ENCODE data around the gene YTHDF1. TPM values are rescaled to one million over a fixed set of nuclear protein-coding genes. Genes with fewer than 3 reads are reported as not detected.

YTHDF1 gene
- polyA plus RNA-seq, 2 of the 4 experiments (the other 2 are of a cell fraction): 31.8 to 37.9 TPM

GRCh38 chr20:63261060-63261794 lies 45.3 kb upstream of the YTHDF1 start:
- peak overlapping the region in 1 of 2 experiments; percentile 53; a peak in 3 of 6 replicates for H3K27ac ChIP-seq
- no peak overlapping the region for H3K4me2 ChIP-seq
- no peak overlapping the region for H3K4me3 ChIP-seq
- ChIA-PET POLR2A (no interaction called here), CTCF (interaction anchor here (1.1 to 4.4 kb wide), 4 partner anchors 9 to 38 kb away, joined by 3 to 48 read pairs (median 4); no protein-coding TSS in a partner anchor)
- peaks cover 12% of the 10 kb centered on the region; the same call in 1 of the 3 replicates for H3K4me1 ChIP-seq
- TF ChIP-seq JUN (IDR thresholded peaks at IDR 0.05) (no peak), KDM1A (IDR thresholded peaks at IDR 0.05; ENCODE audit: low read depth) (no peak), SMC3 (IDR thresholded peaks at IDR 0.05) (no peak), ZC3H11A (IDR thresholded peaks at IDR 0.05) (no peak), HMGXB4 (CRISPR knock-in tag; IDR thresholded peaks at IDR 0.05; ENCODE audit: borderline replicate concordance) (no peak), MAZ (IDR thresholded peaks at IDR 0.05; ENCODE audit: borderline replicate concordance, low read depth, low read length) (no peak), HDAC2 (IDR thresholded peaks at IDR 0.05) (no peak)
- FAIRE-seq (no peak), ATAC-seq (peak in 1 of 2 experiments; percentile 33; a peak in 3 of 6 replicates), DNase-seq (ENCODE audit: low read depth in 1 of 2, low spot score in 1 of 2) (no peak)
- H3K9me3 ChIP-seq: no peaks in the 10 kb centered on the region
- 72% methylated on average over 23 of the region's 25 CpGs for WGBS (ENCODE audit: missing lambda C conversion rate)

DNA sequence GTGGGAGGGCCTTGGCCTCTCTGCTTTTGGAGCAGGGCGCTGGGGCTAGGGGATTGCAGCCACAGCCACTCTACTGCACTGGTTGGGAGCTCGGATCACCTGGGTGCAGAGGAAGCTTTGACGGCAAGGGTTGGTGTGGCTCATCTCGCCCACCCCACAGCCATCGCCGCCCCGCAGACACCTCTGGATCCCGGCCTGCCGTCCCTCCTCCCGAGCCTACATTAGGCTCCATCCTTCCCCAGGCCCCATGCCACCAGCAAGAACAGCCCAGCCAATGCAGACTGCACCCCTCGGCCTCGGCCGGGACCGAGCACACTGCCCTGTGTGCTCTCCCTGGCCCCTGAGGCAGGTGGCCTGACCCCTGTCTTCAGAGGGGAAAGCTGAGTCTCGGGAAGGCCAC lies 44.6 kb upstream of the YTHDF1 start:
- DNase-seq (ENCODE audit: low read depth in 1 of 2, low spot score in 1 of 2) (no peak), ATAC-seq (peak in 1 of 2 experiments; percentile 8; a peak in 3 of 6 replicates), FAIRE-seq (no peak)
- Histone ChIP-seq H3K27ac (peak overlapping the region in 1 of 2 experiments; percentile 53; a peak in 2 of 6 replicates), H3K9me3 (no peaks in the 10 kb centered on the region), H3K4me3 (no peak overlapping the region), H3K4me1 (peaks cover 16% of the 10 kb centered on the region; the same call in 2 of the 3 replicates), H3K4me2 (no peak overlapping the region)
- TF ChIP-seq KDM1A (IDR thresholded peaks at IDR 0.05; ENCODE audit: low read depth) (no peak), FOSB (CRISPR knock-in tag; IDR thresholded peaks at IDR 0.05) (no peak), POLR2AphosphoS2 (conservative IDR thresholded peaks at IDR 0.05; ENCODE audit: low read length) (no peak), BHLHE40 (IDR thresholded peaks at IDR 0.05; ENCODE audit: low read depth, low read length) (no peak), SREBF2 (IDR thresholded peaks at IDR 0.05) (no peak), HOXA7 (CRISPR knock-in tag; IDR thresholded peaks at IDR 0.05) (no peak), FOSL2 (IDR thresholded peaks at IDR 0.05) (no peak), FOSL2 (CRISPR knock-in tag; IDR thresholded peaks at IDR 0.05) (no peak), HOXB13 (CRISPR knock-in tag; IDR thresholded peaks at IDR 0.05; ENCODE audit: low read depth) (no peak), RCOR1 (IDR thresholded peaks at IDR 0.05; ENCODE audit: low read depth, low read length) (no peak), NFE2L2 (conservative IDR thresholded peaks at IDR 0.05; ENCODE audit: low read length) (no peak), ZFP36 (IDR thresholded peaks at IDR 0.05; ENCODE audit: borderline replicate concordance, partially characterized antibody) (no peak), NR3C1 (IDR thresholded peaks at IDR 0.05) (no peak), ZC3H11A (IDR thresholded peaks at IDR 0.05) (no peak), HEYL (CRISPR knock-in tag; IDR thresholded peaks at IDR 0.05) (no peak), JUN (IDR thresholded peaks at IDR 0.05) (no peak), CHD2 (IDR thresholded peaks at IDR 0.05; ENCODE audit: low read length, partially characterized antibody) (no peak)
- TF ChIP-seq, protein P1, sequence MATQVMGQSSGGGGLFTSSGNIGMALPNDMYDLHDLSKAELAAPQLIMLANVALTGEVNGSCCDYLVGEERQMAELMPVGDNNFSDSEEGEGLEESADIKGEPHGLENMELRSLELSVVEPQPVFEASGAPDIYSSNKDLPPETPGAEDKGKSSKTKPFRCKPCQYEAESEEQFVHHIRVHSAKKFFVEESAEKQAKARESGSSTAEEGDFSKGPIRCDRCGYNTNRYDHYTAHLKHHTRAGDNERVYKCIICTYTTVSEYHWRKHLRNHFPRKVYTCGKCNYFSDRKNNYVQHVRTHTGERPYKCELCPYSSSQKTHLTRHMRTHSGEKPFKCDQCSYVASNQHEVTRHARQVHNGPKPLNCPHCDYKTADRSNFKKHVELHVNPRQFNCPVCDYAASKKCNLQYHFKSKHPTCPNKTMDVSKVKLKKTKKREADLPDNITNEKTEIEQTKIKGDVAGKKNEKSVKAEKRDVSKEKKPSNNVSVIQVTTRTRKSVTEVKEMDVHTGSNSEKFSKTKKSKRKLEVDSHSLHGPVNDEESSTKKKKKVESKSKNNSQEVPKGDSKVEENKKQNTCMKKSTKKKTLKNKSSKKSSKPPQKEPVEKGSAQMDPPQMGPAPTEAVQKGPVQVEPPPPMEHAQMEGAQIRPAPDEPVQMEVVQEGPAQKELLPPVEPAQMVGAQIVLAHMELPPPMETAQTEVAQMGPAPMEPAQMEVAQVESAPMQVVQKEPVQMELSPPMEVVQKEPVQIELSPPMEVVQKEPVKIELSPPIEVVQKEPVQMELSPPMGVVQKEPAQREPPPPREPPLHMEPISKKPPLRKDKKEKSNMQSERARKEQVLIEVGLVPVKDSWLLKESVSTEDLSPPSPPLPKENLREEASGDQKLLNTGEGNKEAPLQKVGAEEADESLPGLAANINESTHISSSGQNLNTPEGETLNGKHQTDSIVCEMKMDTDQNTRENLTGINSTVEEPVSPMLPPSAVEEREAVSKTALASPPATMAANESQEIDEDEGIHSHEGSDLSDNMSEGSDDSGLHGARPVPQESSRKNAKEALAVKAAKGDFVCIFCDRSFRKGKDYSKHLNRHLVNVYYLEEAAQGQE (IDR thresholded peaks at IDR 0.05): no peak
- TF ChIP-seq, protein P2, sequence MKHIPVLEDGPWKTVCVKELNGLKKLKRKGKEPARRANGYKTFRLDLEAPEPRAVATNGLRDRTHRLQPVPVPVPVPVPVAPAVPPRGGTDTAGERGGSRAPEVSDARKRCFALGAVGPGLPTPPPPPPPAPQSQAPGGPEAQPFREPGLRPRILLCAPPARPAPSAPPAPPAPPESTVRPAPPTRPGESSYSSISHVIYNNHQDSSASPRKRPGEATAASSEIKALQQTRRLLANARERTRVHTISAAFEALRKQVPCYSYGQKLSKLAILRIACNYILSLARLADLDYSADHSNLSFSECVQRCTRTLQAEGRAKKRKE (CRISPR knock-in tag; IDR thresholded peaks at IDR 0.05; ENCODE audit: low read depth): no peak
- POLR2A ChIA-PET: no interaction called here
- WGBS (ENCODE audit: missing lambda C conversion rate): 82% methylated on average over 15 of the region's 15 CpGs
- CTCF ChIA-PET: interaction anchor here (0.9 to 4.4 kb wide), 6 partner anchors 9 to 79 kb away, joined by 3 to 48 read pairs (median 4); no protein-coding TSS in a partner anchor
